IMR-90 (cell line): Measurements from ENCODE around the gene WDFY2. TPM values are rescaled to one million over a fixed set of nuclear protein-coding genes. Genes with fewer than 3 reads are reported as not detected.

Experiments used
- ATAC-seq: fragments of 200-7000 bp; cut with Tn5 transposase; 2 replicates; pipeline ENCODE4 v1.9.1; 2020; ENCODE audit warnings: low read depth, mild to moderate bottlenecking, moderate library complexity
- BruUV-seq: library from RNA; stranded (reverse); fragments of 400-500 nt; replicated peaks from 2 replicates; lab custom pipeline; 2021; lab: Mats Ljungman, UMichigan
- CTCF ChIA-PET: fragments of 300-600 bp; formaldehyde crosslinking; extraction: SDS; loops from one replicate; lab custom pipeline; 2021; ENCODE audit warnings: antibody characterized with exemption; lab: Yijun Ruan, JAX
- POLR2A ChIA-PET: fragments of 300-600 bp; sonication (Branson Sonifier 250); formaldehyde crosslinking; loops from one replicate; lab custom pipeline; 2022; ENCODE audit warnings: antibody characterized with exemption; ENCODE audit not compliant: unreplicated experiment; lab: Charles Lee
- DNase-seq: peaks from one replicate; pipeline ENCODE4 v3.0.0; 2013
- H2AFZ ChIP-seq: replicated peaks from 2 replicates; pipeline ENCODE3; 2013; ENCODE audit warnings: low read length, mild to moderate bottlenecking; ENCODE audit not compliant: poor library complexity
- H2AK5ac ChIP-seq: 2 replicates; pipeline ENCODE4 v1.6.1; 2013; ENCODE audit warnings: low read depth, low read length, inconsistent platforms
- H2AK9ac ChIP-seq: replicated peaks from 2 replicates; pipeline ENCODE3; 2013; ENCODE audit warnings: mild to moderate bottlenecking, low read depth, low read length, moderate library complexity; ENCODE audit not compliant: poor library complexity
- H2BK120ac ChIP-seq: 2 replicates; pipeline ENCODE4 v1.6.1; 2013; ENCODE audit warnings: low read depth, low read length, inconsistent platforms
- H2BK15ac ChIP-seq: 3 replicates; pipeline ENCODE4 v1.6.1; 2013; ENCODE audit warnings: low read depth, low read length, inconsistent platforms
- H2BK20ac ChIP-seq: 2 replicates; pipeline ENCODE4 v1.6.1; 2013; ENCODE audit warnings: low read depth, mild to moderate bottlenecking, inconsistent platforms, low read length, moderate library complexity
- H2BK5ac ChIP-seq: 2 replicates; pipeline ENCODE4 v1.6.1; 2013; ENCODE audit warnings: mild to moderate bottlenecking, low read depth, low read length, inconsistent platforms; ENCODE audit not compliant: poor library complexity, severe bottlenecking
- H3K14ac ChIP-seq: replicated peaks from 2 replicates; pipeline ENCODE4 v1.6.1; 2013; ENCODE audit warnings: low read depth, low read length, inconsistent platforms
- H3K18ac ChIP-seq: 2 replicates; pipeline ENCODE4 v1.6.1; 2013; ENCODE audit warnings: low read depth, low read length, control low read depth
- H3K23ac ChIP-seq: 2 replicates; pipeline ENCODE4 v1.6.1; 2013; ENCODE audit warnings: low read depth, low read length, inconsistent platforms
- H3K27ac ChIP-seq: 2 replicates; pipeline ENCODE4 v1.5.1; 2013; ENCODE audit warnings: mild to moderate bottlenecking, control low read depth, low read length; ENCODE audit not compliant: insufficient read depth
- H3K27me3 ChIP-seq: 2 replicates; pipeline ENCODE4 v1.6.1; 2013; ENCODE audit warnings: low read length; ENCODE audit not compliant: control insufficient read depth, insufficient read depth
- H3K36me3 ChIP-seq: 2 replicates; pipeline ENCODE4 v1.6.1; 2013; ENCODE audit warnings: low read length, mixed read lengths; ENCODE audit not compliant: control insufficient read depth, insufficient read depth
- H3K4ac ChIP-seq: 2 replicates; pipeline ENCODE4 v1.6.1; 2013; ENCODE audit warnings: low read depth, low read length, inconsistent platforms
- H3K4me1 ChIP-seq: 2 replicates; pipeline ENCODE4 v1.6.1; 2013; ENCODE audit warnings: low read length, mixed read lengths; ENCODE audit not compliant: control insufficient read depth, insufficient read depth
- H3K4me2 ChIP-seq: 2 replicates; pipeline ENCODE4 v1.6.1; 2013; ENCODE audit warnings: low read depth, mild to moderate bottlenecking, control low read depth, low read length, moderate library complexity
- H3K4me3 ChIP-seq: 2 replicates; pipeline ENCODE4 v1.5.1; 2013; ENCODE audit warnings: low read depth, mild to moderate bottlenecking, control low read depth, low read length, moderate library complexity; ENCODE audit not compliant: insufficient read depth
- H3K56ac ChIP-seq: 2 replicates; pipeline ENCODE4 v1.6.1; 2013; ENCODE audit warnings: low read length, inconsistent platforms; ENCODE audit not compliant: insufficient read depth; ENCODE audit errors: extremely low read depth
- H3K79me1 ChIP-seq, 2 experiments: 2 replicates each; pipeline ENCODE4 v1.6.1; 2013; ENCODE audit warnings: low read length in 2 of 2, inconsistent platforms in 1 of 2, low read depth in 1 of 2
- H3K9ac ChIP-seq: 2 replicates; pipeline ENCODE4 v1.6.1; 2013; ENCODE audit warnings: low read depth, low read length, control low read depth
- H3K9me1 ChIP-seq: 2 replicates; pipeline ENCODE4 v1.6.1; 2013; ENCODE audit warnings: low read length, inconsistent platforms; ENCODE audit not compliant: insufficient read depth
- H3K9me3 ChIP-seq: 2 replicates; pipeline ENCODE4 v1.6.1; 2013; ENCODE audit warnings: low read length; ENCODE audit not compliant: control insufficient read depth, insufficient read depth
- H4K20me1 ChIP-seq: 2 replicates; pipeline ENCODE4 v1.6.1; 2013; ENCODE audit warnings: low read length, inconsistent platforms; ENCODE audit not compliant: insufficient read depth
- H4K5ac ChIP-seq: 2 replicates; pipeline ENCODE4 v1.6.1; 2013; ENCODE audit warnings: mild to moderate bottlenecking, low read depth, low read length, control low read depth
- H4K8ac ChIP-seq, 2 experiments: 2 replicates each; pipeline ENCODE4 v1.6.1; 2013; ENCODE audit warnings: low read depth in 2 of 2, low read length in 2 of 2, control low read depth in 1 of 2, inconsistent platforms in 1 of 2
- H4K91ac ChIP-seq: 2 replicates; pipeline ENCODE4 v1.6.1; 2013; ENCODE audit warnings: low read depth, low read length, inconsistent platforms; ENCODE audit not compliant: insufficient read depth
- BHLHE40 ChIP-seq: fragments of 150-350 bp; IDR thresholded peaks from 2 replicates; pipeline ENCODE4 v1.6.1; 2016; ENCODE audit warnings: mild to moderate bottlenecking, low read depth, low read length
- FOS ChIP-seq: fragments of 150-350 bp; IDR thresholded peaks from 2 replicates; pipeline ENCODE4 v1.6.1; 2016; ENCODE audit warnings: low read depth, low read length
- WGBS, 2 experiments: methylation state at CpG; one replicate each; pipeline versions ENCODE4 v1.1.5 to v1.1.7; 2013; ENCODE audit warnings: missing lambda C conversion rate in 2 of 2; ENCODE audit not compliant: insufficient read length in 1 of 2; ENCODE audit errors: extremely low coverage in 2 of 2; 5-methylcytosine and 5-hydroxymethylcytosine counted together
- dilution Hi-C: fragments of 300-500 bp; cut with HindIII; formaldehyde crosslinking; loops from one replicate; pipeline ENCODE4 v1.14.3; 2018; ENCODE audit warnings: low sequenced_read_pairs; ENCODE audit not compliant: unreplicated experiment
- in situ Hi-C: fragments of 300-500 bp; cut with MboI; formaldehyde crosslinking; loops from 3 replicates; pipeline ENCODE4 v1.14.3; 2019; ENCODE audit warnings: low sequenced_read_pairs, inconsistent platforms, mixed read lengths
- intact Hi-C: fragments of 100-400 bp; cut with micrococcal nuclease; formaldehyde crosslinking; loops from 2 replicates; pipeline ENCODE4 v1.10.0; 2022
- polyA plus RNA-seq, 3 experiments: library from polyadenylated mRNA; depleted of rRNA; stranded (reverse); fragments of >200 nt; gene quantifications; 2 replicates each; pipeline ENCODE4 v1.2.3, GENCODE V29; 2012; ENCODE audit warnings: low replicate concordance in 1 of 3
- total RNA-seq: library from RNA; depleted of rRNA; stranded (reverse); fragments of >200 nt; gene quantifications from 2 replicates; pipeline ENCODE4 v1.2.3, GENCODE V29; 2012
- TF ChIP-seq, protein P1 (sequence below): fragments of 150-350 bp; IDR thresholded peaks from 2 replicates; pipeline ENCODE4 v1.6.1; 2017; ENCODE audit warnings: mild to moderate bottlenecking, antibody characterized with exemption, low read length, low read depth

WDFY2 gene
- total and polyA plus RNA-seq, 2 of the 4 experiments (the other 2 are of a cell fraction) = 4.3 to 5.4 TPM

DNA sequence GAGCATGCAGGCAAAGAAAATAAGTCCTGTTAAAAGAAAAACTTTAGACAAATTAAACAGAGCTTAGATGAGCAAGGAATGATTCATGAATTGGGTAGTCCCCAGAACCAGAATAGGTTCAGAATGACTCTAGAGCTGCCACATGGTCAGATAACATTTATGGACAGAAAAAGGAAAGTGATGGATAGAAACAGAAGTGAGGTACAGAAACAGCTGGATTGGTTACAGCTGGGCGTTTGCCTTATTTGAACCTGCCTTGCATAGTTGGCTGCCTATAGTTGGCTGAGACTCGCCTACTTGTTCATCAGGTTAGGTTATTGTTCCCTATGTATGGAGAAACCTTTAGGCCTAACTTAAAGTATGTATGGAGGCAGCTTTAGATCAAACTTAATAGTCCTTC, 35.4 kb downstream of the WDFY2 start:
- Histone ChIP-seq H2BK20ac (peak overlapping the region; percentile 58), H4K5ac (peak overlapping the region; percentile 19; the same call in 1 of the 2 replicates), H2BK5ac (peak overlapping the region; percentile 68), H2AK5ac (peak overlapping the region; percentile 59; the same call in 1 of the 2 replicates), H3K27me3 (no peaks in the 10 kb centered on the region), H3K4ac (peak overlapping the region; percentile 61), H2BK15ac (peak overlapping the region; percentile 71; the same call in 1 of the 3 replicates), H3K4me1 (peaks cover 15% of the 10 kb centered on the region), H4K8ac (peak overlapping the region in 1 of 2 experiments; percentile 60; a peak in 2 of 4 replicates), H3K18ac (peak overlapping the region; percentile 20; the same call in 1 of the 2 replicates), H2AK9ac (no peak overlapping the region), H3K9me3 (no peaks in the 10 kb centered on the region), H3K23ac (no peak overlapping the region), H2AFZ (no peak overlapping the region), H3K27ac (peak overlapping the region; percentile 43; the same call in 1 of the 2 replicates), H3K9ac (no peak overlapping the region), H3K36me3 (no peaks in the 10 kb centered on the region), H3K4me2 (peak overlapping the region; percentile 20; the same call in 1 of the 2 replicates), H4K20me1 (peaks cover 8% of the 10 kb centered on the region; the same call in 1 of the 2 replicates), H3K4me3 (no peak overlapping the region), H3K14ac (peak overlapping the region; percentile 61), H3K56ac (no peak overlapping the region), H2BK120ac (peak overlapping the region; percentile 41; the same call in 1 of the 2 replicates), H3K9me1 (peaks cover 20% of the 10 kb centered on the region), H4K91ac (peak overlapping the region; percentile 43; the same call in 1 of the 2 replicates), H3K79me1 (peaks cover 40 to 76% of the 10 kb centered on the region in 2 experiments)
- BruUV-seq = no TSS peak
- TF ChIP-seq BHLHE40 (no peak), FOS (peak; percentile 45; the same call in 1 of the 2 replicates)
- TF ChIP-seq, protein P1, sequence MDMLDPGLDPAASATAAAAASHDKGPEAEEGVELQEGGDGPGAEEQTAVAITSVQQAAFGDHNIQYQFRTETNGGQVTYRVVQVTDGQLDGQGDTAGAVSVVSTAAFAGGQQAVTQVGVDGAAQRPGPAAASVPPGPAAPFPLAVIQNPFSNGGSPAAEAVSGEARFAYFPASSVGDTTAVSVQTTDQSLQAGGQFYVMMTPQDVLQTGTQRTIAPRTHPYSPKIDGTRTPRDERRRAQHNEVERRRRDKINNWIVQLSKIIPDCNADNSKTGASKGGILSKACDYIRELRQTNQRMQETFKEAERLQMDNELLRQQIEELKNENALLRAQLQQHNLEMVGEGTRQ = peak; percentile 25; the same call in 1 of the 2 replicates
- ChIA-PET POLR2A (interaction anchor here (1.2 kb wide), 1 partner anchor 25 kb away, joined by 4 read pairs; no protein-coding TSS in a partner anchor), CTCF (no interaction called here)
- dilution Hi-C loops = no loop called here
- in situ Hi-C loops = no loop called here
- intact Hi-C loops = no loop called here
- peak; percentile 88 for ATAC-seq
- peak; percentile 85 for DNase-seq
- no CpG with 5 or more reads among the region's 2 CpGs for WGBS, 2 experiments
